Limb (tissue), 2 donors: Measurements from ENCODE around the gene INPP4A.

Experiments
- DNase-seq, 2 donors: peaks; one replicate each; pipeline ENCODE4 v3.0.0-alpha.2; 2016; ENCODE audit errors: extremely low spot score in 2 of 2

Gene INPP4A

GRCh38 chr2:98494699-98495098 is 50.0 kb downstream of the INPP4A start:
- DNase-seq, result no peak

GRCh38 chr2:98496750-98497493 is 52.3 kb downstream of the INPP4A start:
- DNase-seq, result no peak

- no peak for DNase-seq
Measured at GRCh38 chr2:98498703-98499440, 54.2 kb downstream of the INPP4A start.

GRCh38 chr2:98500561-98500960 is 55.9 kb downstream of the INPP4A start:
- no peak for DNase-seq

- no peak for DNase-seq
Measured at GRCh38 chr2:98501223-98501622, 56.6 kb downstream of the INPP4A start.

GRCh38 chr2:98501876-98502275 is 57.2 kb downstream of the INPP4A start:
- no peak for DNase-seq

GRCh38 chr2:98502556-98503335 is 58.1 kb downstream of the INPP4A start:
- no peak for DNase-seq

GRCh38 chr2:98503481-98504105 is 58.9 kb downstream of the INPP4A start:
- no peak for DNase-seq

GRCh38 chr2:98504381-98505109 is 59.9 kb downstream of the INPP4A start:
- DNase-seq, result no peak

- DNase-seq, result no peak
Measured at GRCh38 chr2:98505311-98505808, 60.7 kb downstream of the INPP4A start.

GRCh38 chr2:98505971-98506664 is 61.5 kb downstream of the INPP4A start:
- no peak for DNase-seq

GRCh38 chr2:98506881-98507280 is 62.2 kb downstream of the INPP4A start:
- no peak for DNase-seq

- no peak for DNase-seq
Measured at GRCh38 chr2:98507461-98507860, 62.8 kb downstream of the INPP4A start.

- DNase-seq, result no peak
Measured at GRCh38 chr2:98507891-98508708, 63.4 kb downstream of the INPP4A start.

- DNase-seq, result no peak
Measured at GRCh38 chr2:98508709-98509066, 64.0 kb downstream of the INPP4A start.

GRCh38 chr2:98509542-98510321 is 65.1 kb downstream of the INPP4A start:
- DNase-seq, result no peak

GRCh38 chr2:98510322-98510662 is 65.6 kb downstream of the INPP4A start:
- no peak for DNase-seq

GRCh38 chr2:98511981-98512380 is 67.3 kb downstream of the INPP4A start:
- DNase-seq, result no peak

GRCh38 chr2:98512699-98513098 is 68.0 kb downstream of the INPP4A start:
- DNase-seq, result no peak
